ENCODE measurements around the gene UBE2J1. TPM values are rescaled to one million over a fixed set of nuclear protein-coding genes. Genes with fewer than 3 reads are reported as not detected.

The UBE2J1 gene
- total RNA-seq, 2 donors from 2014 or later = 33.2 to 58.5 TPM

- H3K9me3 ChIP-seq = peaks cover 3% of the 10 kb centered on the region
- H3K27me3 ChIP-seq (replicated peaks; ENCODE audit: insufficient read depth) = no peaks in the 10 kb centered on the region
- peaks cover 0 to 3% of the 10 kb centered on the region in 2 donors for H3K4me1 ChIP-seq (ENCODE audit: control insufficient read depth in 1 of 2, low read depth in 2 of 2)
- no peaks in the 10 kb centered on the region for H3K36me3 ChIP-seq
- no peak for ATAC-seq (ENCODE audit: insufficient number of reproducible peaks, low FRiP score, low read depth)
- TF ChIP-seq CTCF (IDR thresholded peaks at IDR 0.05) = no peak
- no peak for DNase-seq (ENCODE audit: low spot score)
- H3K4me3 ChIP-seq = no peak overlapping the region
- H3K27ac ChIP-seq = no peak overlapping the region
Observed at GRCh38 chr6:89321131-89321970, 31.2 kb downstream of the UBE2J1 start.

GRCh38 chr6:89320012-89320559, 32.4 kb downstream of the UBE2J1 start:
- H3K27me3 ChIP-seq (replicated peaks; ENCODE audit: insufficient read depth) = no peaks in the 10 kb centered on the region
- H3K4me3 ChIP-seq = no peak overlapping the region

GRCh38 chr6:89317067-89317466, 35.5 kb downstream of the UBE2J1 start:
- no peak for TF ChIP-seq CTCF (IDR thresholded peaks at IDR 0.05)
- Histone ChIP-seq H3K4me1 (ENCODE audit: control insufficient read depth in 1 of 2, low read depth in 2 of 2) (peaks cover 14 to 17% of the 10 kb centered on the region in 2 donors), H3K27ac (no peak overlapping the region), H3K27me3 (replicated peaks; ENCODE audit: insufficient read depth) (no peaks in the 10 kb centered on the region), H3K4me3 (no peak overlapping the region), H3K36me3 (no peaks in the 10 kb centered on the region), H3K9me3 (peaks cover 3% of the 10 kb centered on the region)
- ATAC-seq (ENCODE audit: insufficient number of reproducible peaks, low FRiP score, low read depth) (no peak), DNase-seq (ENCODE audit: low spot score) (no peak)

More at GRCh38 chr6:89320012-89320559, 32.4 kb downstream of the UBE2J1 start:
- Histone ChIP-seq H3K36me3 (no peaks in the 10 kb centered on the region), H3K4me1 (ENCODE audit: control insufficient read depth in 1 of 2, low read depth in 2 of 2) (peaks cover 0 to 3% of the 10 kb centered on the region in 2 donors), H3K27ac (no peak overlapping the region), H3K9me3 (peaks cover 3% of the 10 kb centered on the region)
- DNase-seq (ENCODE audit: low spot score) = no peak
- no peak for ATAC-seq (ENCODE audit: insufficient number of reproducible peaks, low FRiP score, low read depth)
- TF ChIP-seq CTCF (IDR thresholded peaks at IDR 0.05) = no peak

- no peak for TF ChIP-seq CTCF (IDR thresholded peaks at IDR 0.05)
- H3K4me1 ChIP-seq (ENCODE audit: control insufficient read depth in 1 of 2, low read depth in 2 of 2) = peaks cover 15 to 25% of the 10 kb centered on the region in 2 donors
Observed at GRCh38 chr6:89315249-89315885, 37.2 kb downstream of the UBE2J1 start, which contains the start of gene GABRR2. TSS of gene GABRR2 (minus strand) at chr6:89315299. CDS start at chr6:89315165, 134 bp downstream.

GRCh38 chr6:89314692-89315091, 37.8 kb downstream of the UBE2J1 start:
- no peak for DNase-seq (ENCODE audit: low spot score)
- no peak overlapping the region for H3K27ac ChIP-seq
- no peaks in the 10 kb centered on the region for H3K27me3 ChIP-seq (replicated peaks; ENCODE audit: insufficient read depth)
- H3K36me3 ChIP-seq = no peaks in the 10 kb centered on the region
- H3K9me3 ChIP-seq = no peaks in the 10 kb centered on the region
- H3K4me1 ChIP-seq (ENCODE audit: control insufficient read depth in 1 of 2, low read depth in 2 of 2) = peaks cover 15 to 25% of the 10 kb centered on the region in 2 donors
- no peak for TF ChIP-seq CTCF (IDR thresholded peaks at IDR 0.05)
- no peak for ATAC-seq (ENCODE audit: insufficient number of reproducible peaks, low FRiP score, low read depth)
- H3K4me3 ChIP-seq = no peak overlapping the region

More at GRCh38 chr6:89315249-89315885, 37.2 kb downstream of the UBE2J1 start, which contains the start of gene GABRR2:
- ATAC-seq (ENCODE audit: insufficient number of reproducible peaks, low FRiP score, low read depth) (no peak), DNase-seq (ENCODE audit: low spot score) (no peak)
- Histone ChIP-seq H3K27me3 (replicated peaks; ENCODE audit: insufficient read depth) (no peaks in the 10 kb centered on the region), H3K27ac (no peak within 1 kb of the TSS), H3K9me3 (peaks cover 1% of the 10 kb centered on the region), H3K4me3 (no peak within 1 kb of the TSS), H3K36me3 (no peaks in the 10 kb centered on the region)

Measured in thoracic aorta (tissue), 2 donors.